ENCODE results near the gene SLK.
A peak's percentile ranks its signal among the peaks of the same experiment; 100 is the strongest.

The SLK gene

GRCh38 chr10:103966671-103967447 is at the start of gene SLK:
Gene SLK (plus strand): TSS chr10:103967140. CDS start chr10:103967746, 606 bp downstream.
- Mint-ChIP-seq H3K27ac (peak within 1 kb of the TSS; percentile 92), H3K4me1 (ENCODE audit: low read depth) (peaks cover 31% of the 10 kb centered on the region), H3K9me3 (no peaks in the 10 kb centered on the region), H3K36me3 (ENCODE audit: low read depth) (peaks cover 2% of the 10 kb centered on the region), H3K27me3 (ENCODE audit: low read depth) (no peaks in the 10 kb centered on the region), H3K4me3 (peak within 1 kb of the TSS; percentile 93)
- DNase-seq (ENCODE audit: low spot score): peak; percentile 88

DNA sequence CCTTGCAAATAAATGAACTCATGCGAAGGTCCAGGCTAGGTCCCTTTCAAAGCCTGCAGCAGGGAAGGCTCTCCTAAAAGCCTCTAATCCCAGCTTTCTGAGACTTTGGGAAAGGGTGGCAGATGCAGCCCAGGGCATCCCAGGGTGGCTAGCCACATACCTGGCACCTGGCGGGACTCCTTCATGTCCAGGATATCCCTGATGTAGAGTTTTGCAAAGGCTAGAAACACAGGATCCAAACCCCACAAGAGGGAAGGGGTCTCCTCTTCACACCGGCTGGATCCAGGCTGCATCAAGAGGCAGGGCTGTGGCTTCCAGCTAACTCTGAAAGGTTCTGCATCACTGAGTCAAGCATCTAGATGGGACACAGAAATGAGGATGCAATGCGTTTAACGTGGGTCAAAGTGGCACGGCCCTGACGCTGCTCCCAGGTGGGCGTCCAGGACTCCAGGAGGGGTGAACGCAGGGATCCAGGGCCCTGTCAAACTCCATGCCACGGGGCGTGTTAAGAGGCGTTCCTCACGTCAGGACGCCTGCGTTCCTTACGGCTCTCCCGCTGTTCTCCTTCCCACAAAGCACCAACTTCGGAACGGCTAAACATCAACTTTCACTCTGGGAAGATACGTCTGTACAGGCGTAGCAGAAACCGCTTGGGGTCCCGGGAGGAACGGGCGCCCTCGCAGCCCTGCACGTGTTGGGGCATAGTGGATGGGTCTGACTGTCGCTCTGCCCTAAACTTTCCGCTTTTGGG is 49.5 kb upstream of the SLK start:
- H3K4me3 Mint-ChIP-seq: peak overlapping the region; percentile 98
- peaks cover 38% of the 10 kb centered on the region for H3K4me1 Mint-ChIP-seq (ENCODE audit: low read depth)
- no peaks in the 10 kb centered on the region for H3K27me3 Mint-ChIP-seq (ENCODE audit: low read depth)
- peaks cover 33% of the 10 kb centered on the region for H3K36me3 Mint-ChIP-seq (ENCODE audit: low read depth)
- peaks cover 17% of the 10 kb centered on the region for H3K9me3 Mint-ChIP-seq
- DNase-seq (ENCODE audit: low spot score): peak; percentile 35
- H3K27ac Mint-ChIP-seq: peak overlapping the region; percentile 97

- peak within 1 kb of the TSS; percentile 97 for H3K27ac Mint-ChIP-seq
- peak within 1 kb of the TSS; percentile 98 for H3K4me3 Mint-ChIP-seq
- H3K4me1 Mint-ChIP-seq (ENCODE audit: low read depth): peaks cover 30% of the 10 kb centered on the region
These were observed 48.7 kb upstream of the SLK start, which contains the start of gene STN1 for GRCh38 chr10:103918053-103918846. Gene STN1 (minus strand): TSS chr10:103918184. CDS start chr10:103917594, 590 bp downstream.

DNA sequence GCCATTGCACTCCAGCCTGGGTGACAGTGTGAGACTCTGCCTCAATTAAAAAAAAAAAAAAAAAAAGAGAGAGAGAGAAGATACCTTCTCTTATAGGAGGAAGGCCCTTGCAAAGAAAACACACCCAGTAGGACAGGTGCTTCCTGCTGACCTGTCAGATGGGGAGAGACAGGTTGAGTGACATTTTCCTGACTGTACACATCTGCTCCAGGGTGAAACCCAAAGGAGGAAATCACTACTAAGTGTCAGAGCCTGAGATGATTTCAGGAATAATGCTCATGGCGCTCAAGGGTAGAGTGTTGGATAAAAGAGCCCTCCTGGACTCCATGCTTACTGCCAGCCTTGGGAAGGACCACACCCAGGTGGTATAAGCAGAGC is 47.3 kb upstream of the SLK start:
- Mint-ChIP-seq H3K4me3 (no peak overlapping the region), H3K27me3 (ENCODE audit: low read depth) (no peaks in the 10 kb centered on the region), H3K36me3 (ENCODE audit: low read depth) (peaks cover 17% of the 10 kb centered on the region), H3K27ac (no peak overlapping the region), H3K4me1 (ENCODE audit: low read depth) (peaks cover 24% of the 10 kb centered on the region), H3K9me3 (peaks cover 9% of the 10 kb centered on the region)
- DNase-seq (ENCODE audit: low spot score): no peak

More at GRCh38 chr10:103918053-103918846, 48.7 kb upstream of the SLK start, which contains the start of gene STN1:
- peaks cover 12% of the 10 kb centered on the region for H3K9me3 Mint-ChIP-seq
- H3K36me3 Mint-ChIP-seq (ENCODE audit: low read depth): peaks cover 26% of the 10 kb centered on the region
- H3K27me3 Mint-ChIP-seq (ENCODE audit: low read depth): no peaks in the 10 kb centered on the region
- peak; percentile 96 for DNase-seq (ENCODE audit: low spot score)

GRCh38 chr10:103921248-103921647 is 45.7 kb upstream of the SLK start:
- H3K27ac Mint-ChIP-seq: no peak overlapping the region
- DNase-seq (ENCODE audit: low spot score): no peak
- H3K27me3 Mint-ChIP-seq (ENCODE audit: low read depth): peaks cover 1% of the 10 kb centered on the region
- H3K4me1 Mint-ChIP-seq (ENCODE audit: low read depth): peaks cover 10% of the 10 kb centered on the region
- H3K9me3 Mint-ChIP-seq: no peaks in the 10 kb centered on the region
- peaks cover 3% of the 10 kb centered on the region for H3K36me3 Mint-ChIP-seq (ENCODE audit: low read depth)
- H3K4me3 Mint-ChIP-seq: no peak overlapping the region

- H3K4me1 Mint-ChIP-seq (ENCODE audit: low read depth): peaks cover 7% of the 10 kb centered on the region
- DNase-seq (ENCODE audit: low spot score): peak; percentile 48
These were observed 45.2 kb upstream of the SLK start for GRCh38 chr10:103921750-103922195.

GRCh38 chr10:103922659-103923058 is 44.3 kb upstream of the SLK start:
- H3K27me3 Mint-ChIP-seq (ENCODE audit: low read depth): peaks cover 4% of the 10 kb centered on the region
- no peak for DNase-seq (ENCODE audit: low spot score)
- peaks cover 2% of the 10 kb centered on the region for H3K36me3 Mint-ChIP-seq (ENCODE audit: low read depth)
- no peak overlapping the region for H3K27ac Mint-ChIP-seq
- peaks cover 7% of the 10 kb centered on the region for H3K4me1 Mint-ChIP-seq (ENCODE audit: low read depth)
- no peak overlapping the region for H3K4me3 Mint-ChIP-seq
- H3K9me3 Mint-ChIP-seq: no peaks in the 10 kb centered on the region

More at GRCh38 chr10:103921750-103922195, 45.2 kb upstream of the SLK start:
- H3K36me3 Mint-ChIP-seq (ENCODE audit: low read depth): peaks cover 3% of the 10 kb centered on the region
- no peaks in the 10 kb centered on the region for H3K9me3 Mint-ChIP-seq
- no peak overlapping the region for H3K27ac Mint-ChIP-seq
- peaks cover 4% of the 10 kb centered on the region for H3K27me3 Mint-ChIP-seq (ENCODE audit: low read depth)
- H3K4me3 Mint-ChIP-seq: no peak overlapping the region

- Mint-ChIP-seq H3K27me3 (ENCODE audit: low read depth) (peaks cover 4% of the 10 kb centered on the region), H3K4me3 (no peak overlapping the region), H3K27ac (no peak overlapping the region), H3K36me3 (ENCODE audit: low read depth) (no peaks in the 10 kb centered on the region), H3K9me3 (no peaks in the 10 kb centered on the region), H3K4me1 (ENCODE audit: low read depth) (peaks cover 6% of the 10 kb centered on the region)
- DNase-seq (ENCODE audit: low spot score): no peak
These were observed 43.4 kb upstream of the SLK start for GRCh38 chr10:103923502-103923901.

DNA sequence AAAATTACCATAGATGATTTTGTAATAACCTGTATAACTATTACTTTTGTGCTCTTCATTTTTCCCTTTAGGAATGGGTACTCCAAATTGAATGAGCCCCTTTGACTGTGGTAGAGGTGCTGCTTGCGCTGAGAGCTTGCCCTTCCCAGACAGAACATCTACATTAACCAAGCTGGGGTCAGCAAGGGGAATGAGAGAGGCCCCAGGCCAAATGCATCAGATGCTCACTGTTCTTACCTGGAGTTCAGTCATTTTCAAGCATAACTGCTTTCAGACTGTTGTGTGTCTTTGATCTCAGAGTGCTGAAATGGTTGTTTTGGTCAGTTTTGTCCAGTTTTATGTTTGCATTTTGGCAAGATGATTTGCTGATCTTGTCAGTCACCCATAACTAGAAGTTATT is 41.3 kb upstream of the SLK start:
- H3K4me3 Mint-ChIP-seq: no peak overlapping the region
- no peaks in the 10 kb centered on the region for H3K36me3 Mint-ChIP-seq (ENCODE audit: low read depth)
- no peaks in the 10 kb centered on the region for H3K4me1 Mint-ChIP-seq (ENCODE audit: low read depth)
- peaks cover 4% of the 10 kb centered on the region for H3K27me3 Mint-ChIP-seq (ENCODE audit: low read depth)
- no peaks in the 10 kb centered on the region for H3K9me3 Mint-ChIP-seq
- no peak for DNase-seq (ENCODE audit: low spot score)
- H3K27ac Mint-ChIP-seq: no peak overlapping the region

DNA sequence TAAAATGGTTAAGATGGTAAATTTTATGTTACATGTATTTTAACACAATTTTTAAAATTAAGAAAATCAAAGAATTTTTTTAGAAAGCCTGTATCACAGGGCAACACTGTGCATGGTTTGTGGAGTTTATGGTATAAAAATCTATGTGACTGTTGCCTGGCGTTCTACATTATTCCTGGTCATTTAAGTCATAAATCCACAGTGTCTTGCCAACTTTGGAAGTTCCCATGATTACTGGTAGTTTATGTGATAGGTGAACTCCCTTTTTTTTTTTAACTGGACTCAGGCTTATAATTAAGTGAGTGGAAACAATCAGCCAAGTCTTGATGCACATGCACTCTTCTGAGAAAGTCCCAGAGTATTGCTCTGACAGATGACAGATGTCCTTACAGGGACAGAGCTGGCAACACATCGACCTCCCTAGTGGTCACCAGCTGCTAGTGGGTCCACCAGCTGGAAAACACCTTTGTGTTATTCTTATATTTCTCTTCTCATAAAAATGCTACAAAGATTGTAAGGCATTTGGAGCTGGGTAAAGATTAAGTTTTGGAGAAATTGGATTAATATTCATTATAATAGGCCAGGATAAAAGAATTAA is 40.1 kb upstream of the SLK start:
- H3K4me1 Mint-ChIP-seq (ENCODE audit: low read depth): no peaks in the 10 kb centered on the region
- no peaks in the 10 kb centered on the region for H3K36me3 Mint-ChIP-seq (ENCODE audit: low read depth)
- H3K27me3 Mint-ChIP-seq (ENCODE audit: low read depth): peaks cover 4% of the 10 kb centered on the region
- H3K27ac Mint-ChIP-seq: no peak overlapping the region
- no peaks in the 10 kb centered on the region for H3K9me3 Mint-ChIP-seq
- DNase-seq (ENCODE audit: low spot score): no peak
- H3K4me3 Mint-ChIP-seq: no peak overlapping the region

DNA sequence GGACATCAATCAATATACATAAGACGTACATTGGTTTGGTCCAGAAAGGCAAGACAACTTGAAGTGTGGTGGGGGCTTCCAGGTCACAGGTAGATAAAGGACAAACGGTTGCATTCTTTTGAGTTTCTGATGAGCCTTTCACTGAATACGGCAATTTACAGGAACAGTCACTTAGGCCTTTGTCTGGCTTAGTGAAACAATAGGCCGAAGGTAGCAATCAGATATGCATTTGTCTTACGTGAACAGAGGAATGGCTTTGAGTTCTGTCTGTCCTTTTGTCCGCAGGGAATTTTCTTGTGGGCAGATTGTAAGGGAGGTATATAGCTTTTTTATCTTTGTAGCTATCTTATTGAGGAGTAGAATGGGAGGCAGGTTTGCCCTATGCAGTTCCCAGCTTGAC is 38.2 kb upstream of the SLK start:
- H3K4me1 Mint-ChIP-seq (ENCODE audit: low read depth): no peaks in the 10 kb centered on the region
- H3K36me3 Mint-ChIP-seq (ENCODE audit: low read depth): no peaks in the 10 kb centered on the region
- H3K27ac Mint-ChIP-seq: no peak overlapping the region
- no peak for DNase-seq (ENCODE audit: low spot score)
- peaks cover 4% of the 10 kb centered on the region for H3K27me3 Mint-ChIP-seq (ENCODE audit: low read depth)
- no peaks in the 10 kb centered on the region for H3K9me3 Mint-ChIP-seq
- no peak overlapping the region for H3K4me3 Mint-ChIP-seq

DNA sequence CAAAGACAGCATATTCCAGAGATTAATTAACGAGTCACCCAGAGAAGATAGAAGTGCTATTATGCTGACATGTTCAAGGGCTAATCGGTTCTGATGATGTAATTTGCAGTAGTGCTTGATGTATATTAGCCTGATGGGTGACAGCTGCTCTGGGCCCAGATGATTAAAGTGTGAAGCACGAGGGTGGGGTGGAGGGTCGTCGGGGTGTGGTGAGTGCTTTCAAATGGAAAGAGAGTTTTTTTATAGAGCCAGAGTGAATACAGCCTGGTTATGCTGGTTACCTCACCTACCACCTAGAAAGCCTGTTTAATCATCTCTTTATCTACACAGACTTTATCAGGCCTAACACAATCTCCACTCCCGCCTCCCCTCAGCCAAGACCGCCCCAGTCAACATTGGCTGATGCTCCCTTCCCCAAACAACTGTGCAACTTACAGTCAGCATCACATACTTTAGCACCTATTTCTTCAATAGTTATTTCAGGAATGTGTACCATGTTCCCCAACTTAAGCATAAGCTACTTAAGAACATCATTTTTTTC is 37.5 kb upstream of the SLK start:
- Mint-ChIP-seq H3K36me3 (ENCODE audit: low read depth) (no peaks in the 10 kb centered on the region), H3K4me3 (no peak overlapping the region), H3K27me3 (ENCODE audit: low read depth) (peaks cover 4% of the 10 kb centered on the region), H3K27ac (no peak overlapping the region), H3K4me1 (ENCODE audit: low read depth) (no peaks in the 10 kb centered on the region), H3K9me3 (no peaks in the 10 kb centered on the region)
- no peak for DNase-seq (ENCODE audit: low spot score)

DNA sequence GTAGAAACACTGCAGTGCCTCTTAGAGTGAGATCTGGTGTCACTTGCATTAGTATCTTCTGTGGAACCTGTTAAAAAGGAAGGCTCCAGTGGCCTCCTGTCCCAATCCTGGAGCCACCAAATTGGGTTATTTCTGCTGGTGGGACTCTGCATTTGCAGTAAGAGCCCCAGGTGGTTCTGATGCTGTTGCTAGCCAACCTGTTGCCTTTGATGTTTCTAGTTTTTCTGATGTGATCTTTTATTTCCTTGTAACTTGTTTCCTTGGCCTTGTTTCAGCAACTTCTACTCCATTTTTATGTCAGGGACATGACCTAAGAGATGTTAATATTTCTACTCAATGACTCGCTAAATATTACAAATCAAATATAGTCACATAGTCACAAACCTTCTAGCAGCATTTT is 36.5 kb upstream of the SLK start:
- no peaks in the 10 kb centered on the region for H3K36me3 Mint-ChIP-seq (ENCODE audit: low read depth)
- no peaks in the 10 kb centered on the region for H3K4me1 Mint-ChIP-seq (ENCODE audit: low read depth)
- H3K27me3 Mint-ChIP-seq (ENCODE audit: low read depth): peaks cover 6% of the 10 kb centered on the region

More for the DNA sequence above, 36.5 kb upstream of the SLK start:
- H3K27ac Mint-ChIP-seq: no peak overlapping the region
- H3K4me3 Mint-ChIP-seq: no peak overlapping the region
- DNase-seq (ENCODE audit: low spot score): no peak
- H3K9me3 Mint-ChIP-seq: no peaks in the 10 kb centered on the region
